ENCODE results near the gene GAB3.
"Not testable (repeated sequence)": the region's sequence is repeated elsewhere in the genome, so short reads cannot be mapped to it uniquely, and the experiment has no call there.

Gene GAB3

DNA sequence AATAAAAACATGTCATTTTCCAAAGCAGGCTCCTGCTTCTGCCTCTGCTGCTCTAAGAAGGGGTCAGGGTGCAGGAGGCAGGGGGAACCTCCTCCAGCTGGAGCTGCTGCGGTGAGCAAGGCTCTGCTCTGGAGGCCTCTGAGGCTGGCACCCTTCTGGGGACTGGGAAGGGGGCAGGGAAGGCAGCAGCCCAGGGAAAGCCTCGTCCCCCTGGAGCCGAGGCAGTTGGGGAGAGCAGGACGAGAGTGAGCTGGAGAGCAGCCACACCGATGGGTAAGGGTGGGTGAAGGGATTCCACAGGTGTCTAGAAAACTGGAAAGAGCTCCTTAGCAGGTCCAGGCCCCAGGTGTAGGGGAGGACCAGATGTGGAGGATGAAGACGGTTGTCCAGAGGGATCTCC lies 95.5 kb downstream of the GAB3 start:
- no peak overlapping the region for H3K27ac ChIP-seq (replicated peaks)
- DNase-seq (ENCODE audit: low read depth in 1 of 2, low spot score in 1 of 2) = no peak
- H3K27me3 ChIP-seq (ENCODE audit: insufficient read depth, poor library complexity, severe bottlenecking) = no peaks in the 10 kb centered on the region
- TF ChIP-seq, protein P1, sequence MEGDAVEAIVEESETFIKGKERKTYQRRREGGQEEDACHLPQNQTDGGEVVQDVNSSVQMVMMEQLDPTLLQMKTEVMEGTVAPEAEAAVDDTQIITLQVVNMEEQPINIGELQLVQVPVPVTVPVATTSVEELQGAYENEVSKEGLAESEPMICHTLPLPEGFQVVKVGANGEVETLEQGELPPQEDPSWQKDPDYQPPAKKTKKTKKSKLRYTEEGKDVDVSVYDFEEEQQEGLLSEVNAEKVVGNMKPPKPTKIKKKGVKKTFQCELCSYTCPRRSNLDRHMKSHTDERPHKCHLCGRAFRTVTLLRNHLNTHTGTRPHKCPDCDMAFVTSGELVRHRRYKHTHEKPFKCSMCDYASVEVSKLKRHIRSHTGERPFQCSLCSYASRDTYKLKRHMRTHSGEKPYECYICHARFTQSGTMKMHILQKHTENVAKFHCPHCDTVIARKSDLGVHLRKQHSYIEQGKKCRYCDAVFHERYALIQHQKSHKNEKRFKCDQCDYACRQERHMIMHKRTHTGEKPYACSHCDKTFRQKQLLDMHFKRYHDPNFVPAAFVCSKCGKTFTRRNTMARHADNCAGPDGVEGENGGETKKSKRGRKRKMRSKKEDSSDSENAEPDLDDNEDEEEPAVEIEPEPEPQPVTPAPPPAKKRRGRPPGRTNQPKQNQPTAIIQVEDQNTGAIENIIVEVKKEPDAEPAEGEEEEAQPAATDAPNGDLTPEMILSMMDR (IDR thresholded peaks at IDR 0.05; ENCODE audit: insufficient read depth, low read length) = no peak
- TF ChIP-seq POLR2AphosphoS5 (IDR thresholded peaks at IDR 0.05; ENCODE audit: low read depth) (no peak), GABPA (IDR thresholded peaks at IDR 0.05; ENCODE audit: low read depth) (no peak), REST (IDR thresholded peaks at IDR 0.05; ENCODE audit: insufficient replicate concordance, low read depth) (no peak), SPI1 (IDR thresholded peaks at IDR 0.05; ENCODE audit: borderline replicate concordance, low read depth) (no peak)
- H3K4me3 ChIP-seq (replicated peaks; ENCODE audit: insufficient read depth, low read length) = no peak overlapping the region

DNA sequence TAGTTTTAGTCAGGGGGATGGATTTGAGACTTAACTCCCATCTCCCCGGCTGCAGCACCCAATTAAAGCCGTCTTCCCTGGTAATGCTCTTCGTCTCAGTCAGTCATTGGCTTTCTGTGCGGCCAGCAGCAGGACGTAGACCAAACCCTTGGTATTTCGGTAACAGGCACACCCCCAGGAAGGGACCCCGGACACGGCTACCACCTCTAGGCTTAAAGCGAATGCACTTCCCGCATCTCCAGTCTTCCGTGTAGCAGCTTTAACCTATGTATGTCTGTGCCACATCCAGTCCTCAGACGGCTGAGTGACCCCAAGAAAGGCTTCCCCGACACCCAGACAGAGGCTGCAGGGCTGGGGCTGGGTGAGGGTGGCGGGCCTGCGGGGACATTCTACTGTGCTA lies 96.0 kb downstream of the GAB3 start:
- no peak for DNase-seq (ENCODE audit: low read depth in 1 of 2, low spot score in 1 of 2)
- H3K4me3 ChIP-seq (replicated peaks; ENCODE audit: insufficient read depth, low read length) = no peak overlapping the region
- TF ChIP-seq, protein P1 (IDR thresholded peaks at IDR 0.05; ENCODE audit: insufficient read depth, low read length) = no peak
- H3K27me3 ChIP-seq (ENCODE audit: insufficient read depth, poor library complexity, severe bottlenecking) = no peaks in the 10 kb centered on the region
- H3K27ac ChIP-seq (replicated peaks) = no peak overlapping the region

DNA sequence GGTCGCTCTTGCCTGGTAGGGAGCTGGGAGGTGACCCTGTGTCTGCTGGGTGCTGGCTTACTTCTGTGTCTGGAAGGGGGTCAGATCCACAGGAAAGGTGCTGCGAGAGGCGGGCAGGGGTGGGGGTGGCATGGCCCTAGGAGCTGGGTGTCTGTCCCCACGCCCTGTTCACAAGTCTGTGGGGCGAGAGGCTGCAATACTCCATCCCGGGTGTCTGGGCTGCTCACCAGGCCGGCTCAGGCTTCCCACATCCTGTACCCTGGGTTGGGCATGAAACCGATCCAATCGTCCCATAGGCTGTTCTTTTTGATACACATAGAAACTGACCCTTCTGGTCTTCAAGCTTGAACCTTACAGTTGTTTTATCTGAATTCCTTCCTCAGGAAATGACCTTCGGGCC lies 96.5 kb downstream of the GAB3 start:
- Histone ChIP-seq H3K27ac (replicated peaks) (no peak overlapping the region), H3K4me3 (replicated peaks; ENCODE audit: insufficient read depth, low read length) (no peak overlapping the region), H3K27me3 (ENCODE audit: insufficient read depth, poor library complexity, severe bottlenecking) (no peaks in the 10 kb centered on the region)
- TF ChIP-seq SPI1 (IDR thresholded peaks at IDR 0.05; ENCODE audit: borderline replicate concordance, low read depth) (no peak), REST (IDR thresholded peaks at IDR 0.05; ENCODE audit: insufficient replicate concordance, low read depth) (no peak), GABPA (IDR thresholded peaks at IDR 0.05; ENCODE audit: low read depth) (no peak), POLR2AphosphoS5 (IDR thresholded peaks at IDR 0.05; ENCODE audit: low read depth) (no peak)
- TF ChIP-seq, protein P1 (IDR thresholded peaks at IDR 0.05; ENCODE audit: insufficient read depth, low read length) = no peak
- DNase-seq (ENCODE audit: low read depth in 1 of 2, low spot score in 1 of 2) = no peak

GRCh38 chrX:154653413-154653812 lies 97.5 kb downstream of the GAB3 start, which contains the start of gene CTAG2:
TSS of gene CTAG2 (minus strand) at chrX:154653579. CDS start at chrX:154653515, 64 bp downstream.
- not testable (repeated sequence) for H3K27ac ChIP-seq (replicated peaks); DNase-seq (ENCODE audit: low read depth in 1 of 2, low spot score in 1 of 2); H3K27me3 ChIP-seq (ENCODE audit: insufficient read depth, poor library complexity, severe bottlenecking); H3K4me3 ChIP-seq (replicated peaks; ENCODE audit: insufficient read depth, low read length)
